ENCODE results near the gene SP3.
"Not testable (repeated sequence)": the region's sequence is repeated elsewhere in the genome, so short reads cannot be mapped to it uniquely, and the experiment has no call there.

The SP3 gene

DNA sequence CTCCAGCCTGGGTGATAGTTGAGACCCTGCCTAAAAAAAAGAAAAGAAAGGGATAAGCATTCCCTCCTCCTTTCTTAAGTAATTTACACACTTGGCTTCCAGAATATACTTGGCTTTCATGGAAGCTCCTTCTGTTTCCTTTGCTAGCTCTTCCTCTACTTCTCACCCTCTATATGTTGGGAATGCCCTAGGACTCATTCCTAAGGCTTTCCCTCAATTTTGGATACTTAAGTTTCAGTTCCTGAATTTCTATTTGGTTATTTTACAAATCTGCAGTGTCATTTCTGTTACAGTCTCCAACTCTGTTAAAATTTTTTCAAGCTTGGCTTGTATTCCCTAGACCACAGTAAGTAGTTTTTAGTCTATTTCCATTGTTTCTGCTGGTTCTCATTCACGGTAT is 23.6 kb downstream of the SP3 start:
- DNase-seq: no peak

DNA sequence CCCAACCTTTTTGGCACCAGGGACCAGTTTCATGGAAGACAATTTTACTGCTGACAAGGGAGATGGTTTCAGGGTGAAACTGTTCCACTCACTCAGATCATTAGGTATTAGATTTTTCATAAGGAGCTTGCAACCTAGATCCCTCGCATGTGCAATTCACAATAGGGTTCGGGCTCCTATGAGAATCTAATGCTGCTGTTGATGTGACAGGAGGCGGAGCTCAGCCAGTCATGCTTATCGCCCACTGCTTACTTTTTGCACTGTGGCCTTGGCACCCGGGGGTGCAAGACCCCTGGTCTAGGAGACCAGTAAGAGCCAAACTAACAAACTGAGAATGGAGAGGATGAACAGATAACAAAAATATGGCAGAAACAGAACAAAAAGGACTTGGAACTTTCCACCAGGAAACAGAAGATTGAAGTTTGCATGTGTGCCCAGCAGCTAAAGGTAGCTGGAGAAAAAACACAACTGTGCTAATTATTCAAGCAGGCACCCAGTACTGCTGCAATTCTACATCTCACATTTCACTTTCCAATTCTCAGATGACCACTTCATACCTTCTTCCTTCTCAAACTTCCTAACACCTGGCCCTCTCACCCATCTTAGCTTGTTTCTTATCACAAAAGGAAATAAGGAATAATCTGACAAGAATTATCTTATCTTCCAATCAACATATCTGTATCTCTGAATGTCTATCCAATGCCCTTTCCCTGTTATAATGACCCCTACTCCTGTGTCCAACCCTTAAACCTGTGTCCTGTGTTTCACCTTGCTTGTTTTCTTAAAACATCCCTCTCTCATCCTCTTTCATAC is 24.8 kb downstream of the SP3 start:
- no peak for DNase-seq

DNA sequence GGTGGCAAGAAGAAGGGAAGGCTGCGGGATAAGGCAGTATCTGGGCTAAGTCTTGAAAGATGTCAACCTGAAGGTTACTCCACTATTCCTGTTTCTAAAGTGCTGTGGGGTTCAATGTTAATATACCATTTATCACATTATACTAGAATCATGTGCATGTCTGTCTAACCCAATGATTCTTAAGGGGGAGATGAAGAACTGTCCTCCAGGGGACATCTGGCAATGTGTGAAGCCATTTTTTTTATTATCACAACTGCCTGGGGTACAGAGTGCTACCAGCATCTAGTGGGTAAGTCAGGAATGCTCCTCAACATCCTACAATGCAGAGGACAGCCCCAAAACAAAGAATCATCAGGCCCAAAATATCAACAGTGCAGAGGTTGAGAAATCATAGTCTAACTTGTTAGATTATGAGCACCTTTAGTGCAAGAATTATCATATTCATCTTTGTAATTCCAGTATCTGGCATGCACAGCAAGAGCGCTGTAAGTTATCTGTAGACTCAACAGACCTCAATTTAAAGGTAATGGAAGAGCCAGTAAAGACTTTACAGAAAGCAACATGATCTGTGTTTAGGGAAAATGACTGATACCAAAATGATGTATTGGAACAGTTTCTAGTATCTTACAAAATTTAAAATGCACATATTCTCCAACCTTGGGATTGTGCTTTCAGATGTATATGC is 26.3 kb downstream of the SP3 start:
- DNase-seq: no peak

DNA sequence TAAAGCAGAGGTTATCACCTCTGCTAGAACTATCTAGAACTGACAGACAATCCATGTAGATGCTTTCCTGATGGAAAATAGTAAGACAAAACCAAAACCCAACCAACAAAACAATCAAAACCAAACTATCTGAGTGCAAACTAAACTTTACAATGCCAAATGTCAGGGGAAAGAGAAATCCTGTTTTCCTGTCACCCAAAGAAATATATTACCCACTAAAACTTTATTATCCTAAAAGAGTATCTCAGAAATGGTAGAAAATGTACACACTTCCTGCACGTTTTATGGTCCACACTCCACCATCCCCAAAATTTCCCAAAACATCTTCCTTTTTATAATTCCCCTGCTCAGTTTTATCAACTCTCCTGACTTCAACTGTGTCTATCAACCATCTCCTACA is 29.9 kb downstream of the SP3 start:
- no peak for DNase-seq

DNA sequence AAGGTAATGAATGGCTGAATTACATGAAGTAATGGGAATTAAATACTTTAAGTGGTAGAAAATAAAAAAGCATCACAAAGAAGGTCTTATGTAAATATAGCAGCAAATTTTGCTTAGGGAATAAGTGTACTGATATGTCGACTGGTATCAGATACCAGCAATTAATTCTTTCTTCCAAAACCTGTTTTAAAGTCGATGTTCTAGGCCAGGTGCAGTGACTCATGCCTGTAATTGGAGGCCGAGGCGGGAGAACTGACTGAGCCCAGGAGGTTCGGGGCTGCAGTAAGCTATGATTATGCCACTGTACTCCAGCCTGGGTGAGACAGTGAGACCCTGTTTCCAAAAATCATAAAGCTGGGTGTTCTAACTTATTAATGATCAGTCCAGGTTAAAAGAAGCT is 30.3 kb downstream of the SP3 start:
- no peak for DNase-seq

DNA sequence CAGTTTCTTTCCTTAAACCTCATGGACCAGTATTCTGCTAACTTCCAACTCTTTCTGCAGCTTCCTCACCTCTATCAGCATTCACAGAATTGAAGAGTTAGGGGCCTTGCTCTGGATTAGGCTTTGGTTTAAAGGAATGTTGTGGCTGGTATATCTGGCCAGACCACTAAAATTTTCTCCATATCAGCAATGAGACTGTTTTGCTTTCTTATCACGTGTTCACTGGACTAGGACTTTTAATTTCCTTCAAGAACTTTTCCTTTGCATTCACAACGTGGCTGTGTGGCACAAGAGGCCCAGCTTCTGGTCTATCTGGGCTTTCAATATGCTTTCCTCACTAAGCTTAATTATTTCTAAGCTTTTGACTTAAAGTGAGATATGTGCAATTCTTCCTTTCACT is 33.4 kb downstream of the SP3 start:
- no peak for DNase-seq

DNA sequence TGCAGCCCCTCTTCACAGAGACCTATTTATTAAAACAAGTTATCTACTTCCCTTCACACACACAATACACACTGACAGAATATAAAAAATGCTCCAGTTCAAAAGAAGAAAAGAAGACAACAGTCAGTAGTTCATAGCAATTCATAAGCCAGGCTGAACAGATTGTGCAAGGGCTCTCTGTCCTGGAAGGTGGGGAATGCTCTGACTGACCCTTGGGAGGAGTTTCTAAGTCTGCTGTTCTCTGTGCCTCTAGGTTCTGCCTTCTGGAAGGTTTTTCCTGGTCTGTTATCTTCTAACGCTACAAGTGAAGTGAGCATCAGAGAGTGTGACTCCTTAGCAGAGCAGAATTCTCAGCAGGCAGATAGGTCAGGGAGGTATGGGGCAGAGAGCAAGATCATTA is 35.7 kb downstream of the SP3 start:
- DNase-seq: no peak

DNA sequence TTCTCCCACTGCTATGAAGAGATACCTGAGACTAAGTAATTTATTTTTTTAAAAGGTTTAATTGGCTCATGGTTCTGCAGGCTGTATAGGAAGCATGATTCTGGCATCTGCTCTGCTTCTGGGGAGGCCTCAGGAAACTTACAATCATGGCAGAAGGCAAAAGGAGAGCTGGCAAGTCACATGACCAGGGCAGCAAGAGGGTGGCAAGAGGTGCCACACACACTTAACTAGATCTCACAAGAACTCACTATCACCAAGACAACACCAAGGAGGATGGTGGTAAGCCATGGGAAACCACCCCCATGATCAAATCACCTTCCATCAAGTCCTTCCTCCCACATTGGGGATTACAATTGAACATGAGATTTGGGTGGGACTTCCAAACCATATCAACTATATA is 38.3 kb downstream of the SP3 start:
- DNase-seq: no peak

DNA sequence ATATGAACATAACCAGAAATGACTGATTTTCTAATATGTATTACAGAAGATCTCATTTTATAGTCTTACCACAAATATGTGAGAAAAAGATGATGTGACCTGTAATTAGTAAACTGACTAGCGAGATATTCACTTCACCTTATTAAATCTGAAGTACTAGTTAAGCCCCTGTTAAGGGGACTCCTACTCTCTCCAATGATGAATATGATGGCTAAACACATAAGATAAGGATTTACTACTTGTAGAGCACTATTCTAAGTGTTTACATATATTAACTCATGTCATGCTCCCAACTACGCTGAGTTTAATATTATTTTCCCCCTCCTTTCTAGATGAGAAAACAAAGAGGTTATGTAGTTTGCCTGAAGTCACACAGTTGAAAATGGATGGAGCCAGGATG is 40.9 kb downstream of the SP3 start:
- no peak for DNase-seq

DNA sequence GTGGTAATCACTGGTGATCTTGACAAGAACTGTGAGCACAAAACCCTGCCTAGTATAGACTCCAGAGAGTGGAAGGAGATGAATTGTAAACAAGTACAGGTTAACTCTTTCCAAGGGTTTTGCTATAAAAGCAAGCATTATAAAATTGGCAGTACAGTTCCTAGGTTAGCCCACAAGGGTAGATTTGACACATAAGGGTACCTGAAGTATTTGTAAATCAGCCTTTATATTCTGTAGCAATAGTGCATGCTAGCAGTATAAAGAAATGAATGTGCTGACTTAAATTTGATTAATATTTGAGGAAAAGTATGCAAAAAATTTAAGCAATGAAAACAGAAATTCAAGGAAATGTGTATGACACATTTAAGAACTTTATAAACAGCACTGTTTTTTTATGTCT is 42.4 kb downstream of the SP3 start:
- DNase-seq: no peak

DNA sequence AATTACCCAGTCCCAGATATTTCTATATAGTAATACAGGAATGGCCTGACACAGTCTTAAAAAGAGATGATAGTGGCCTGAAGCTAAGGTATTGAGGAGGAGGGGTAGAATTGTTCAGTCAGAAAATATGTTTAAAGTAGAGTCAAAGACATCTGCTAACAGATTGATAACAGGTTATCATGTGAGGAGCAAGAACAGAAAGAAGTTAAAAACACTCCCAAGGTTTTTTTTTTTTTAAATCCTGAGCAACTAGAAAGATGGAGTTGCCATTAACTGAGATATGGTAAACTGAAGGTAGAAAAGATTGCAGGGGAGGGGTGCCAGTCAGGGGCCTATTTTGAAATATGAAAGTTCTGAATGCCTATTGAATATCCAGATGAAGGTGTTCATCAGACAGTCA is 43.1 kb downstream of the SP3 start:
- DNase-seq: no peak

DNA sequence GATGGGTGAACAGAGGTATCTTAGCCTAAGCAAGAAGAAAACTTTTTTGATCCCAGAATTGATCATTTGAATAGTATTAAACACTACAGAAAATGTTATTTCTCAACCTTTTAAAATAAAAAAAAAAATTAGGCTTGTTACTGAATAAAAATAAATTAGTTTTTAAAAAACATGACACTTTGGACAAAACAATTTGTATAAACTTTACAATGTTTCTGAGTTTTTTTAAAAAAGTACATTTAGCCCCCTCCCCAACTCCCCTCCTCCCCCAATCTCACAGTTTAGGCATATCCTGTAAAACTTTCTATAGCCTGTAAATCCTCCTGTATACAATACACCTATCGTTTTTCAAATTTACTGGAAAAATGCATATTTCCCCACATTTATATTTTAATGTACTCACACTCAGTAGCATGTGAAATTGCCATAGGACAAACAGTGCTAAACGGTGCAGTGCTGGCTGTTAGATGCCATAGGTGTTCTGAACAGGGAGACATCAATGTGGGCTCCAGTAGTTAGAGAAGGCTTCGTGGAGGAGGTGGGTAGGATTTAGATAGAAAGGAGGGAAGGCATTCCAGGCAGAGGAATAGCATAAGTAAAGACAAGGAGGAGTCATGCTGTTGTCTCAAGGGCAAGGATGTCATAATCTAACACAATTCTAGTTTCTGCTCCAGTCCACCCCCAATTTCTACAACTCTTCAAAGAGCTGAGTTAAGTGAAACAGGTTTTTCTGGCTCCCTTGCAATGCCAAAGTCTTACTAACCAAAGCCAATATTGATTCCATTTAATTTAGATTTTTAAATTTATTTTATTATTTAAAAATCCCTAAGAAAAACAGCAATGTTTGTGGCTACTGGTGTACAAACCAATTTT is 50.9 kb downstream of the SP3 start:
- no peak for DNase-seq

DNA sequence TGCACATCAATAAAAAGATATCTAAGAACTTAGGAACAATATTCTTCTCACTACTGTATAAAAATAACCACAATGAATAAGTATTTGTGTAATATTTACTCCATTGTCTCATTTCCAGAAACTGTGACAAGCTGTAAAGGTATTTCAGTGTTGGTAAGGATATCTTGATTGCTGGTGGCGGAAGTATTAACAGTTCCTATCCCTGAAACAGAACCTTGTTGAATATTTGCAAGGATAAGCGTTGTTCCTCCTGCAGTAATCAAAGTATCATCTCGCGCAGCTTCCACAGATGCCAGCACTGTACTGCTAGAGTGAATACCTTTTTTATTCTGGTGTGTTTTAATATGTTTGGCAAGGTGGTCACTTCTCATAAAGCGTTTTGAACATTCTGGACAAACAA is 55.3 kb downstream of the SP3 start:
- no peak for DNase-seq

DNA sequence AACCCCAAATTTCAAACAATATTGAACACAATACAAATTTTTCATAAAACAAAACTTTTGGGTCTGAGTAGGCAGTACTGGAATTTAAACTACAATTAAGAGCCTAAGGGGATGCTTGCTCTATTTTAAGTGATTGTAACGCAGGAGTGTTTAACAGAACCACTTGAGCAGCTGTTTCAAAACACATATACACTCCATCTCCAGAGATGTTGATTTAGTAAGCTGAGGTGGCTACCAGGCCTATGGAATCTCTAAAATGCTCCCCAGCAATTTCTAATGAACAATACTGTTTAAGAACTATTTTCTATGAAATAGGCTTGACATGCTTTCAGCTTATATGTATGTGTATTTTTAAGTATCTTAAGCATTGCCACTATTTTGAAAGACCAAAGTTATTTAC is 58.5 kb downstream of the SP3 start:
- DNase-seq: no peak

DNA sequence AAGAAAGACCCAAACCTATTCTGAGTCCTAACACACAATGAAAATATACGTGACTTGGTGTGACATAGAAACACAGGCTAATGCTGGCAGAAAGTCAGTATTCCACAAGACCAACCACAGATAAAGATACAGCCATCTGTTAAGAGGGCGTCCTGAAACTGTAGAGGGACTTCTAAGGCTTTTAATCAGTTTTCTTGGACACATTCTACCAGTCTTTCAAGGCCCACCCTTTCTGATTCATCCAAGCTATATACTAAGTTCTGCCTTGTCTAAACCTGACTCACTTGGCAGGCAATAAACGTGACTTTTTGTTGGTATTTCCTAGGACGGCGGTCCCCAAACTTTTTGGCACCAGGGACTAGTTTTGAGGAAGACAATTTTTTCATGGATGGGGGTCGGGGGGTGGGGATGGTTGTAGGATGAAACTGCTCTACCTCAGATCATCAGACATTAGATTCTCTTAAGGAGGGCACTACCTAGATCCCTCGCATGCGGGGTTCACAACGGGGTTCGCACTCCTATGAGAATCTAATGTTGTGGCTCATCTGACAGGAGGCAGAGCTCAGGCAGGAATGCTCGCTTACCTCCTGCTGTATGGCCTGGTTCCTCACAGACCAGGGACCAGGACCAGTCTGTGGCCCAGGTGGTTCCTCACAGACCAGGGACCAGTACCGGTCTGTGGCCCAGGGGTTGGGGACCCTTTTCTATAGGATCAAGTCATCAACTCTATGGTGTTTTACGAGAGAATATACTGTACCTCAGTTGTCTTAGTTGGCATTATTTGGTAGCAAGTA is 61.4 kb downstream of the SP3 start:
- no peak for DNase-seq

DNA sequence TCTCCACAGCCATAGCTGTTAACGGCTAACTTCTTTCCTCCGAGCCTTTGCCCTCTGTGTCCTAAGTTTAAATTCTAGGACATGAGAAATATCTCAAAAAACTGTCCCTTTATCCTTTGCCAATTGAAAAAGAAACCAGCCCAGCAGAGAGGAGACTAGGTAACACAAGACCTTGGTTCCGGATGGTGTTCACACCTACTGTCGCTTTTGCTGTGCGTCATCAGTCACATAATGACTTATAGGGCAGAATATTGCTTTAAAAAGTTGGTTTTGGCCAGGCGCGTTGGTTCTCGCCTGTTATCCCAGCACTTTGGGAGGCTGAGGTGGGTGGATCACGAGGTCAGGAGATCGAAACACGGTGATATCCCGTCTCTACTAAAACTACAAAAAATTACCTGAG is 66.2 kb downstream of the SP3 start:
- no peak for DNase-seq

DNA sequence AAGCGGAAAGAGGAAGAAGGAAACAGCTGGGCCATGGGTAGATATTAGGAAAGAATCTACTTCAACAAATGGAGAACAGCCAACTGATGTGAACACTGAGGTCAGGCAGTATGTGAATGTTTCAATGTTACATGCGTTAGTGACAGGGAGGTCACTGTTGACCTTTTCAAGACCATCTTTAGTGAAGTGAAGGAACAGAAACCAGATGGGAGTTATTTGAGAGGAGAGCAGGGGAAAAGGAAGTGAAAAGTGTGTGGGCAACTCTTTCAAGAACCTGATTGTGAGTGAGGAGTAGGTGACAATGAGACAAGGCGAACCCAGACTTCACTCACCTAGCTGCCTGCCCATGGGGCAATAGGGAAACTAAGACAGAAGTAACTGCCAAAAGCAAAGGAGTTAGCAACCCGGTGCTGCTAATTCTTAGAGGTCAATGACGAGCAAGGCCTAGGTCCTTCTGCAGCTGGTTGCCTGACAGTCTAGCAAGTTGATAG is 67.0 kb downstream of the SP3 start:
- no peak for DNase-seq

DNA sequence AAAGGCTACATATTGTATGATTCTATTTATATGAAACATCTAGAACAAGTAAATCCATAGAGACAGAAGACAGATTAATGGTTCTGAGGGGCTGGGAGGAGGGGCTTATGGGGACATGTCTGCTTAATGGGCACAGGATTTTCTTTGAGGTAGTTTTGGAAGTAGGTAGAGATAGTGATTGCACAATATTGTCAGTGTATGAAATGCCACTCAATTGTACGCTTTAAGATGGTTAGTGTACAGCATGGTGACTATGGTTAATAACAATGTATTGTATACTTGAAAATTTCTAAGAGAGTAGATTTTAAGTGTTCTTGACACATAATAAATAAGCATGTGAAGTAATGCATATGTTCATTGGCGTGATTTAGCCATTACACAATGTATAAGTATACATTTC is 68.4 kb downstream of the SP3 start:
- DNase-seq: no peak

DNA sequence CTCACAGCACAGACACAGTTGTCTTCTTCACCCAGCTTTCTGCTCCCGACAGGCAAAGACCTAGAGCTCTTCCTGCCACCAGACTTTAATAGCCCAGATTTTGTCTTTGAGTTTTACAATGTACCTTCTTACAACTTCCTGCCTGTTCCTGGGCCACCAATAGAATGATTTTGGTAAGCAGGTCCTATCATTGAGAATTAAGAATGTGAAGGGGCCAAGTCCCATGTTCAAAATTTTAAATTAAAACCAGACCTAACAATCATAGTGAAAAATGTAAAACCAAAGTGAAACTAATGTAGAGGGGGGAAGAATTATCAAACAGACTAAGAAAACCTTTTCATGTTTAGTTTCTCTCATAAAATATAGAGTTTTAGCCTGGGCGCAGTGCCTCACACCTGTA is 72.8 kb downstream of the SP3 start:
- no peak for DNase-seq

DNA sequence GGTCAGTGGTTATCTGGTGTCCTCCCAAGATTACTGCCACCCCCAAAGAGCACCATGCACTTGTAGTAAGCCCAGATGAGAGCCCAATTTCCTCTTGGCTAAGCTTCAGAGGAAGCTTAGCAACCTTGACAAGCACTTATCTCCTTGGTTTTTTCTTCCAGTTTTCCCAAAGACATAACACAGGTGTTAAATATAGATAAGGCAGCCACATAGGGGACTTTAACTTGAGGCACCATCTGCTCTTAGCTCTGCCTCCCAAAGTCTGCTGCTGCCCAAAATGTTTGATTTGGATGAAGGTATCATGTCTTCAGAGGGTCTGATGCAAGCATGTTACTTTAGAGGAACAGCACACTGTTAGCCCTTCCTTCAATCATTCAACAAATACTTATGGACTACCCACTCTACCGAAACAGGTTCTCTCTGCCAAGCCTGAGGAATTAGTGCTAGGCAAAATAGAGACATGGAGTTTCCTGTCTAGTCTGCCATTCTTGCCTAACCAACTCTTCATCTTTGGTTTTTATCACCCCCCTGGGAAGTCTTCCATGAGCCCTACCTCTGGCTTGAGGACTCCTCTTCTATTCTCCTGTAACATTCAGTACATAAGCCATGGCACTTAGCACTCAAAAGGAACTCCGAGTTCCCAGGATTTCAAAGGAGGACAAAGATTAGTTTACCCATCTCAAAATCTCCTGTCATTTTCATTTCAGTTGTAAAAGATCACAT is 73.7 kb downstream of the SP3 start:
- no peak for DNase-seq

DNA sequence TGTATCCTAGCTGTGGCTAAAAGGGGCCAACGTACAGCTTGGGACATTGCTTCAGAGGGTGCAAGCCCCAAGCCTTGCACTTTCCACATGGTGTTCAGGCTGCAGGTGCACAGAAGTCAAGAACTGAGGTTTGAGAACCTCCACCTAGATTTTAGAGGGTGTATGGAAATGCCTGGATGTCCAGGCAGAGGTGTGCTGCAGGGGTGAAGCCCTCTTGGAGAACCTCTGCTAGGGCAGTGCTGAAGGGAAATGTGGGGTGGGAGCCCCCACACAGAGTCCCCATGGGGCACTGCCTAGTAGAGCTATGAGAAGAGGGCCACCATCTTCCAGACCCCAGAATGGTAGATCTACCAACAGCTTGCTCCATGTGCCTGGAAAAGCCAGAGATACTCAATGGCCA is 75.7 kb downstream of the SP3 start:
- DNase-seq: not testable (repeated sequence)

DNA sequence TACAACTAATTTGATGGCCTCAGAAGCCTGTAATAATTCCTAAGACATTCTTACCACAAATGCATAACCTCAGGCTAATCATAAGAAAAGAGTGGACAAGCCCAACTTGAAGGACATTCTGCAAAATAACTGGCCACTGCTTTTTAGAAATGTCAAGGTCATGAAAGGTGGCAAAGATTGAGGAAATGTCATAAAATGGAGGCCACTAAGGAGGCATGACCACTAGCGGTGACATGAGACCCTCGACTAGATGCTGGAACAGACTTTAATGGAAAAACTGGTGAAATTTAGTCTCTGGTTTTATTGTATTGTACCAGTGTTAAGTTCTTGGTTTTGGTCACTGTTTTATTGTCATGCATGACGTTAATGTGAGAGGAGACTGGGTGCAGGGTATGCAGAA is 78.6 kb downstream of the SP3 start:
- no peak for DNase-seq

Data from activated effector memory CD4-positive, alpha-beta T cell treated with Interleukin-2 at 50 U/mL for 16 hours (primary cell).